ENCODE measurements around the gene DMAC2. TPM values are rescaled to one million over a fixed set of nuclear protein-coding genes. Genes with fewer than 3 reads are reported as not detected.
"Not testable (repeated sequence)": the region's sequence is repeated elsewhere in the genome, so short reads cannot be mapped to it uniquely, and the experiment has no call there.

Gene DMAC2
- total RNA-seq, 1 experiment from 2014 or later = 99.0 TPM

GRCh38 chr19:41399525-41399924 is 40.2 kb downstream of the DMAC2 start:
- no peak for DNase-seq (ENCODE audit: low read depth)

DNA sequence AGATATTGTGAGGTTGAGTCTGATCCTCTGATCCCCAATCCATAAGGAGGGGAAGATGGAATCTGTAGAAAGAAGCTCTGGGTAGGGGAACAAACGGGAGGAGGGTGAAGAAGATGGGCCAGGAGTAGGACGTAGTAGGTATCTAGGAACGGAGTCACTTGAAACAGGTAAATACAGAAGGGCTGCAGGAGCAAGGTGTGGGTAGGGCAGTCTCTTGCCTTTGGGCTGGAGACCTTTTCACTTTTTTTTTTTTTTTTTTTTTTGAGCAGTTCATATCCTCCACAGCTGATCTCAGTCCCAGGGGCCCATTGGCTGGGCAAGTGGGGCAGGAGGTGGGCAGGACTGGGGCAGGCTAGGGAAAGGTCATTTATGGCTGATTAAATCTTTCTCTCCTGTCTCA is 40.6 kb downstream of the DMAC2 start:
- no peak for DNase-seq (ENCODE audit: low read depth)

DNA sequence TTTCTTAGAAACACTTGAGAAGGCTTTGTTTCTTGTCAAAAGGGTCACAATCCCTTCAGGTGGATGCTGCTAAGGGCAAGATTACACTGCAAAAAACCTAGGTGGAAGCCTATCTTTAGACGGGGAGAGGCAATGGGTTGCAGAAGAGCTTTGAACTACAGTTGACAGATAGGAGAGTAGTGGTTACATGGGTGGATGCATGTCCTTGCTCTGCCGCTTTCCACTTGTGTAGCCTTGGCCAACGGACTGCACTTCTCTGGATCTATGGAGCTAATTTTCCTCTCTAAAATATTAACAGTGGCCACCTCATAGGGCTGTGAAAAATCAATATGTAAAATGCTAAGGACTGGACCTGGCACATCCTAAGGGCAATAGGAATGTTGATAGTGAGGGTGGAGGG is 41.1 kb downstream of the DMAC2 start:
- no peak for DNase-seq (ENCODE audit: low read depth)

DNA sequence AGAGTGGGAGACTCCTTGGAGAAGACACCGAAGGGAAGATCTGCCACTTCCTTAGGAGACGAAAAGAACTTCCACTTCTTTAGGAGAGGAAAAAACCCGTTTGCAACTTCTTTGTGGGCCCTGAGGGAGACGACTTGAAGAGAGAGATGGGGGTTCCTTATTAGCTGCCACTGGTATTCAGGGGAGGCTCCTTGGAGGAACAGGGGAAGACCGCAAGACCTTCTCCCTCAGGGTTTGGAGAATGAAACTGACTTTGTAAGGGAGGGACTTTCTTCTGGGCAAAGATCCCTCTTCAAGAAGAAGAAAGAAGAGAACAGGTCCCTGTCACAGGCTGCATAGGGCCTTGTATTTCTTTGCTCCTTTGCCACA is 41.7 kb downstream of the DMAC2 start:
- no peak for DNase-seq (ENCODE audit: low read depth)

GRCh38 chr19:41397086-41398049 is 42.3 kb downstream of the DMAC2 start, which contains the start of the genes BCKDHA and EXOSC5:
Gene BCKDHA, plus strand, starts transcription at chr19:41397818. Its CDS starts 10 bp downstream, at chr19:41397828.
Gene EXOSC5, minus strand, starts transcription at chr19:41397359. Its CDS starts 31 bp downstream, at chr19:41397328.
- DNase-seq (ENCODE audit: low read depth) = peak; percentile 100

DNA sequence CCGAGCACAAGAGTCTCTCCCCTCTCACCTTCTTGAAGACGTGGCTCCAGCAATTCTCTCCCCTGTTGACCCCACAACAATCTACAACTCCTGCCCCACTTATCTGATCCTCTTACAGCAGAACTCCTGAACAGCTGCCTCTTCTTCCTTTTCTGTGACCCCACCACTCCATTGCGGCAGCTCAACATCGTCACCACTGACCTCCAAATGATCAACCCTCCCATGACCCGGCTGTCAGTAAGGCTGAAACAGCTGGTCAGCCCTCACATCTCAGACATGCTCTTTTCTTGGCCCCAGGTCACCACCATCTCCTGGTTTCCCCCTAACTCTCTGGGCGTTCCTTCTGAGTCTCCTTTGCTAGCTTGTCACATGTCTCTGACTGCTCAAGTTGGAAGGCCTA is 44.4 kb downstream of the DMAC2 start:
- DNase-seq (ENCODE audit: low read depth) = no peak

DNA sequence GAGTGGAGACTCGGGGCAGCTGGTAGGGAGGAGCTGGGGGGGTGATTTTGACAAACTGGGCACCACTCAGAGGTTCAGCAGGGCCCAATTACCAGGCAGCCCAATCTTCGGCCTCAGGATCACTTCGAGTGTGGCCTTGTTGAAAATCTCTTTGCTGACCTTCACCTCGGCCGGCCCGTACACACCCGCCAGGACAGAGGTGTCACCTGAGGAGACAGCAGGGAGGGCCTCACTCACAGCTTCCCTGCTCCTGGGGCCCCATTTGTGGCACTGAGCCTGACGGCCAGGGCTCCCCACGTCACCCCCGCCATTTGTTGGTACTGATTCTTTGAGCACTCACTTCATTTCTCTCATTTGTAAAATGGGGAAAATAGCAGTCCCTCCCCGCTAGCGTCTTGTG is 46.9 kb downstream of the DMAC2 start:
- no peak for DNase-seq (ENCODE audit: low read depth)

DNA sequence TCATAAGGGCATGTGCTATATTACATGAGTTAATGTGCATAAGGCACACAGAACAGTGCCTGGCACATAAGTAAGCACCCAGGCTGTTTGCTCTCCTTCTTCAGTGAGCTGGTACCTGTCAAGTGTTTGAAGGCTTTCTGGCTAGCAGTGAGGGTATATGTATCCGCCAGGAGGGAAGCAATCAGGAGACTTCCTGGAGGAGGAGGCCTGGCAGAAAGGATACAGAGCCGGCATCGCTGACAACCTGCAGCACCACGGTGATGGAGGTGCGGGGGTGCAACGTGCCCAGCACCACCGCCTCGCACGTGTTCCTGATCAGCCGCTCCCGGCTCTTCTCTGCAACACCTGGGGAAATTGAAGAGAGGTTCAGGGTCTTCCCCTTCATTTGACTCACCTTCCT is 48.1 kb downstream of the DMAC2 start:
- no peak for DNase-seq (ENCODE audit: low read depth)

DNA sequence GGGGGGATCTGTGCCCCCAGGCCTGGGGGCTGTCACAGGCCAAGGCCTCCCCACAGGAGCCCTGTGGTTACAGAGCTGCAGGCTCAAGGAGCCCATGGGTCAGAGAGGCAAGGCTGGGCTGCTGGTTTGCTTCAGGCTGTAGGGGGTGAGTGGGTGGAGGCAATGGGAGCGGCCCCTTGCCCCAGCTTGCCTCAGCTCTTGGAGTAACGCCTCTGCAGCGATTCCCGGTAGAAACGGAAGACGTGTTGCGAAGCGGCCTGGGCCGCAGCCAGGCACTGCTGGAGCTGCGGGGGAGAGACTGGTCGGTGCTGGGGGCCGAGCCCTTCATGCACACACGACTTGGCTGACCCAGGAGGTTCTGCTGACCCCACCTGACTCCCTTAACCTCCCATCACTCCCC is 53.3 kb downstream of the DMAC2 start:
- DNase-seq (ENCODE audit: low read depth) = no peak

- no peak for DNase-seq (ENCODE audit: low read depth)
Observed at GRCh38 chr19:41384351-41384750, 55.4 kb downstream of the DMAC2 start.

DNA sequence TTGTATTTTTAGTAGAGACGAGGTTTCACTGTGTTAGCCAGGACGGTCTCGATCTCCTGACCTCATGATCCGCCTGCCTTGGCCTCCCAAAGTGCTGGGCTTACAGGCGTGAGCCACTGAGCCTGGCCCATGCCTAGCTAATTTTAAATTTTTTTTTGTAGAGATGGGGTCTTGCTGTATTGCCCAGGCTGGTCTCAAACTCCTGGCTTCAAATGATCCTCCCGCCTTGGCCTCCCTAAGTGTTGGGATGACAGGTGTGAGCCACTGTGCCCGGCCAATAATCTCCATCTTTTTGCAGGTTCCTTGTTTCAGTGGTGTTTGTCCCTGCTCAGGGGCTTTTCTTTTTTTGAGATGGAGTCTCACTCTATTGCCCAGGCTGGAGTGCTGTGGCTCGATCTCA is 58.2 kb downstream of the DMAC2 start:
- not testable (repeated sequence) for DNase-seq (ENCODE audit: low read depth)

Other genes starting within 250 kb of the DMAC2 start
- gene CYP2S1, start 246.7 kb downstream of the DMAC2 start, total RNA-seq (2014; rRNA removed; shearing (Covaris generic)) = 0.77 and 5.0 TPM in 2 replicates
- 170 and 174 TPM in 2 replicates for gene AXL, start 220.7 kb downstream of the DMAC2 start, total RNA-seq (2014; rRNA removed; shearing (Covaris generic))
- gene HNRNPUL1, start 175.5 kb downstream of the DMAC2 start, total RNA-seq (2014; rRNA removed; shearing (Covaris generic)) = 148 and 172 TPM in 2 replicates
- gene CCDC97, start 129.7 kb downstream of the DMAC2 start, total RNA-seq (2014; rRNA removed; shearing (Covaris generic)) = 16.0 and 16.9 TPM in 2 replicates
- 9.1 and 35.6 TPM in 2 replicates for gene TGFB1, start 86.0 kb downstream of the DMAC2 start, total RNA-seq (2014; rRNA removed; shearing (Covaris generic))
- gene B9D2, start 75.8 kb downstream of the DMAC2 start, total RNA-seq (2014; rRNA removed; shearing (Covaris generic)) = 4.9 and 14.8 TPM in 2 replicates
- gene TMEM91, start 63.4 kb downstream of the DMAC2 start, total RNA-seq (2014; rRNA removed; shearing (Covaris generic)) = 1.6 and 1.7 TPM in 2 replicates
- 74.3 and 90.0 TPM in 2 replicates for gene EXOSC5, start 42.6 kb downstream of the DMAC2 start, total RNA-seq (2014; rRNA removed; shearing (Covaris generic))
- 37.2 and 41.4 TPM in 2 replicates for gene BCKDHA, start 42.1 kb downstream of the DMAC2 start, total RNA-seq (2014; rRNA removed; shearing (Covaris generic))
- 0.06 TPM in 1 of 2 replicates, not detected in the other for gene B3GNT8, start 12.5 kb downstream of the DMAC2 start, total RNA-seq (2014; rRNA removed; shearing (Covaris generic))
- gene ERICH4, start 3.2 kb upstream of the DMAC2 start, total RNA-seq (2014; rRNA removed; shearing (Covaris generic)) = not detected in 2 replicates
- 0.12 TPM in 1 of 2 replicates, not detected in the other for gene CEACAM21, start 136.3 kb upstream of the DMAC2 start, total RNA-seq (2014; rRNA removed; shearing (Covaris generic))
- not detected in 2 replicates for gene CEACAM4, start 187.2 kb upstream of the DMAC2 start, total RNA-seq (2014; rRNA removed; shearing (Covaris generic))
- gene CEACAM7, start 248.4 kb upstream of the DMAC2 start, total RNA-seq (2014; rRNA removed; shearing (Covaris generic)) = not detected in 2 replicates

Data from Daoy (cell line).